GM12873 (cell line): ENCODE results near the gene MED29.

Source experiments
- TF ChIP-seq, protein P1 (sequence below): IDR thresholded peaks from 2 replicates; pipeline ENCODE4 v1.5.1; 2012; ENCODE audit warnings: low read depth, mild to moderate bottlenecking, moderate library complexity, low read length, control low read depth; ENCODE audit not compliant: insufficient read depth; ENCODE audit errors: missing control alignments

MED29 gene

DNA sequence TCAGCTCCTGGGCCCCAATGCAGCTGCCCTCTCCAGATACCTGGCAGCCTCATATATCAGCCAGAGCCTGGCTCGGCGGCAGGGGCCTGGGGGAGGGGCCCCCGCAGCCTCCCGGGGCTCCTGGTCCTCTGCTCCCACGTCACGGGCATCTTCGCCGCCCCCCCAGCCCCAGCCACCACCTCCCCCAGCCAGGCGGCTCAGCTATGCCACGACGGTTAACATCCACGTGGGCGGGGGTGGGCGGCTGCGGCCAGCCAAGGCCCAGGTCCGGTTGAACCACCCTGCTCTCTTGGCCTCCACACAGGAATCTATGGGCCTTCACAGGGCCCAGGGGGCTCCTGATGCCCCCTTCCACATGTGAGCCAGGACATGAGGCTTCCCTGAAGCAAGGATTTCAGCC lies 33.8 kb downstream of the MED29 start:
- TF ChIP-seq, protein P1, sequence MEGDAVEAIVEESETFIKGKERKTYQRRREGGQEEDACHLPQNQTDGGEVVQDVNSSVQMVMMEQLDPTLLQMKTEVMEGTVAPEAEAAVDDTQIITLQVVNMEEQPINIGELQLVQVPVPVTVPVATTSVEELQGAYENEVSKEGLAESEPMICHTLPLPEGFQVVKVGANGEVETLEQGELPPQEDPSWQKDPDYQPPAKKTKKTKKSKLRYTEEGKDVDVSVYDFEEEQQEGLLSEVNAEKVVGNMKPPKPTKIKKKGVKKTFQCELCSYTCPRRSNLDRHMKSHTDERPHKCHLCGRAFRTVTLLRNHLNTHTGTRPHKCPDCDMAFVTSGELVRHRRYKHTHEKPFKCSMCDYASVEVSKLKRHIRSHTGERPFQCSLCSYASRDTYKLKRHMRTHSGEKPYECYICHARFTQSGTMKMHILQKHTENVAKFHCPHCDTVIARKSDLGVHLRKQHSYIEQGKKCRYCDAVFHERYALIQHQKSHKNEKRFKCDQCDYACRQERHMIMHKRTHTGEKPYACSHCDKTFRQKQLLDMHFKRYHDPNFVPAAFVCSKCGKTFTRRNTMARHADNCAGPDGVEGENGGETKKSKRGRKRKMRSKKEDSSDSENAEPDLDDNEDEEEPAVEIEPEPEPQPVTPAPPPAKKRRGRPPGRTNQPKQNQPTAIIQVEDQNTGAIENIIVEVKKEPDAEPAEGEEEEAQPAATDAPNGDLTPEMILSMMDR = no peak

DNA sequence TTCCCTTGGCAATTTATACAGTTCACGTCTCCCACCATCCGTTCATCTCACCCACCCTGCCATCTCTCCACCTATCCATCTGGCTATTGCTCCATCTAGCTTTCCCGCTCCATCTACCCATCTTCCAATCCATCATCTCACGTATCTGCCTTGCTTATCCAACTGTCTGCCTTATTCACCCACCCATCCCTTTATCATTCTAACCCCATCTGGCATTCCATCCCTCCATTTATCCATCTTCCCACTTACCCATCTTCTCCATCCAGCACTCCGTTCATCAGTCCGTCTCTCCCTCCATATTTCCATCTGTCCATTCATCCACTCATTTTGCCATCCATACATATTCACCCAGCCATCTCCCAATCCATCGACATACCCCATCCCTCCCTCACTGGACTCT lies 34.6 kb downstream of the MED29 start:
- TF ChIP-seq, protein P1 = no peak

DNA sequence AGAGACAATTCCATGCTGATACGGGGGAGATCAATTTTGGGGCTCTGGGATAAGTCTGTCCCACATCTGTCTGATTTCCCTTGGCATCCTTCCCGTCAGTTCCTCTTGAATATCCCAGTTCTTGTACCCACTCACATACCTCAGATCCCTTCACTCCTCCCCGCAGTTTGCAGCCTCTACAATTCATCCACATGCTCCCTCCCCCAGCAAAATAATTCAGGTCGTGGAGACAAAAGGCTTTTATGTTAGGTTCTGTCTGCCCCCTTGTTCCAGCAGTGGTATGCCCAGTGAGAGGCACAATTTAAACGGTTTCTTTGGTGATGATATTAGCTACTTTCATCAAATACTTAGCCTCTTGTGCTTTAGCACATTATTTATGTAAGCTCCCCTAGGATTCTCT lies 35.0 kb downstream of the MED29 start:
- TF ChIP-seq, protein P1 = no peak

DNA sequence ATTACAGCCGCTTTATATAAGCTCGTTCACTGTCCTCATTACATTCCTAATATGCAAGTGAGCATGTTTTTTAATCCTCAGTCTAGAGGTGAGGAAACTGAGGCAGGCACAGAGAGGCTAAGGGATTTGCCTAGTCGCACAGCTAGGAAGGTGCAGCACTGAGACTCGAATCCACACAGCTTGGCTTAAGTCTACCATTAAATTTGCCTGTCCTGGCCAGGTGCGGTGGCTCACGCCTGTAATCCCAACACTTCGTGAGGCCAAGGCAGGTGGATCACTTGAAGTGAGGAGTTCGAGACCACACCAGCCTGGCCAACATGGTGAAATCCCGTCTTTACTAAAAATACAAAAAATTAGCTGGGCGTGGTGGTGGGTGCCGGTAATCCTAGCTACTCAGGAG lies 36.5 kb downstream of the MED29 start:
- TF ChIP-seq, protein P1 = no peak

DNA sequence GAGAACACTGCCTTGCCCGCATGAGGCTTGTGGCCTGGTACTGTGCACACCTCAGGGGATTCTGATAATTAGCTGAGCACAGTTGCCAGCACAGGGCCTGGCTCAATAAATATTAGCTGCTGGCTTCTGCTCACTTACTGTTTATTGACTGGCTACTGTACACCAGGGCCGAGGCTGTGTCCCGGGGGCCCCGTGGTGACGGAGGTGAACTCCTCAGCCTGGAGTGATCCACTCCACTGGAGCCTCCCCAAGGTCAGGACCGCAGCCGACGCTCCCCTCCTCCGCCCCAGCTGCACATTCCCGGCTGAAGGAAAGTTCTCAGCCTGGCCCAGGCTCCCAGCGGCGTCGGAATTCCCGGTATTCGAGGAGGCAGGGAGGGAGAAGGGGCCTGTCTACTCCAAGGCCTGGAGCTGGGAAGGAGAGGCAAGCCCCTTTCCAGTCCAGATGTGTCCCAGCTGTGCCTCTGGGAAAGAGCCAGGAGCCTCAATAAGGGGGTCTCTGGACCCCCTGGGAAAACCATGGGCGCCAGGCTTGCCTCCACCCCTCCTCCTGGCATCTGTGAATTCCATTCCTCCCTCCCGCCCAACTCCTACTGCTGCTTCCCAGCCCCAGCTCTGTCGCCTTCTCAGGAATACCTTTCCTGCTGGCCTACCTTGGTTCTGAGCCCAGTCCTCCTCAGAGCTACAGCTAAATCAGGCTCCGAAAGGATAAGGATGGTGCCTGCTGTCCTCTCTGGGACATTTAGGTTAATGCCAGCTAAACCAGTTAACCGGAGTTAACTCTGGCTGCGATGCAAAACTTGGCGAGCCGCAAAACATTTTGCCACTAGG lies 37.3 kb downstream of the MED29 start:
- TF ChIP-seq, protein P1 = no peak

DNA sequence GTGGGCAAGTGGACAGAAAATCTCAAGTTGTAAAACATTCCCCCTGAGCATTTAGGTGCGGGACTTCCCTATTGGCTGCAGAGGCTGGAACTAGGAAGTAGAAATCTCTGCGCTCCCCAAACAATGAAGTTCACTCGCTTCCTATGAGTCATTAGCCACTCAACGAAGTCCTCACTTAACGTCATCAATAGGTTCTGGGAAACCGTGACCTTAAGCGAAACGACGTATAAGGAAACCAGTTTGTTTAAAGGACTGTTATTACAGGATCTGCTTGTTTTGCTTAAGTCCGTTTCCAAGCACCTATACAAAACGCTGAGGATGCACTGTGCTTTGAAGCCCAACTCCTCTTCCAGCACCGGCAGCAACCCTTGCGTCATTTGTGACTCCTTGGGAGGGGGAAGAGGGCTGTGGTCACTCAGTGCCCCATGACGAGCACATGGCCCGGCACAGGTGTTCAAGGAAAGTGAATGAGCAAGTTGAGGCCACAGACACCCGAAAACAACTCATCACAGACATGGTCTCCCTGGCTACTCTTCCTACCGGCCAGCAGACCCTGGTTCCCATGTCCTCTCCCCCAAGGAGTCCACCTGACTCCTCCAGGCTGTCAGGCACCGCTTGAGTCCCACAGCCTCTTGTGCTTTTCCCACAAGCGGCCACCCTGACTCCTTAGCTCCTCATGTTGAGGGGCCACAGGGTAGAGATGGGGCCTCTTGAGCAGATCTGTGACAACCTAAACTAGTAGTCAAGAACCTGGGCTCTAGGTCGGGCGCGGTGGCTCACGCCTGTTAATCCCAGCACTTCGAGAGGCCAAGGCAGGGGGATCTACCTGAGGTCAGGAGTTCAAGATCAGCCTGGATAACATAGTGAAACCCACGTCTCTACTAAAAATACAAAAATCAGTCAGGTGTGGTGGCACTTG lies 39.8 kb downstream of the MED29 start:
- TF ChIP-seq, protein P1 = no peak

DNA sequence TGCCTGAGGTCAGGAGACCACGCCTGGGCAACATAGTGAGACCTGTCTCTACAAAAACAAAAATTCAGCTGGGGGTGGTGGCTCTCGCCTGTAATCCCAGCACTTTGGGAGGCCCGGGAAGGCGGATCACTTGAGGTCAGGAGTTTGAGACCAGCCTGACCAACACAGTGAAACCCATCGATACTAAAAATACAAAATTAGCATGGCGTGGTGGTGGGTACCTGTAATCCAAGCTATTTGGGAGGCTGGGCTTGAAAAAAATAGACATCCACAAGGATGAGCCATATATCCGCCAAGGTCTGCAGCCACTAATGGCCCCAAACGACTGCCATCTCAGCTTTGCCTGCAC lies 41.5 kb downstream of the MED29 start:
- TF ChIP-seq, protein P1 = no peak
